HEK293 (cell line): ENCODE results near the gene CDC34.

ENCODE experiments used
- CTCF ChIA-PET: fragments of 350-600 bp; formaldehyde crosslinking; extraction: SDS; loops from one replicate; lab custom pipeline; 2021; ENCODE audit warnings: antibody characterized with exemption; lab: Yijun Ruan, JAX
- POLR2A ChIA-PET: fragments of 300-600 bp; formaldehyde crosslinking; extraction: SDS; loops from one replicate; lab custom pipeline; 2020; ENCODE audit warnings: antibody characterized with exemption, inconsistent platforms; lab: Yijun Ruan, JAX
- H3K27ac ChIP-seq: fragments of 200-500 bp; sonication (Bioruptor generic); 2 replicates; pipeline ENCODE4 v1.5.1; 2014; ENCODE audit warnings: low read depth, low read length, control low read depth, inconsistent platforms; ENCODE audit errors: extremely low read depth
- H3K36me3 ChIP-seq, 2 experiments: fragments of 200-500 bp in 1 of 2; sonication (Bioruptor generic) in 1 of 2; 1 replicate in 1 of 2; 2 replicates in 1 of 2; pipeline ENCODE4 v1.5.1; 2014 to 2017; ENCODE audit warnings: inconsistent platforms in 2 of 2, low read length in 2 of 2; ENCODE audit not compliant: control insufficient read depth in 2 of 2, insufficient read depth in 1 of 2
- H3K4me1 ChIP-seq: fragments of 200-500 bp; sonication (Bioruptor generic); 2 replicates; pipeline ENCODE4 v1.5.1; 2014; ENCODE audit warnings: mild to moderate bottlenecking, low read length, inconsistent platforms; ENCODE audit not compliant: control insufficient read depth, insufficient read depth
- H3K4me3 ChIP-seq: 2 replicates; pipeline ENCODE4 v1.5.1; 2011; ENCODE audit warnings: low read depth, mild to moderate bottlenecking, control low read depth, low read length, moderate library complexity
- H3K9me3 ChIP-seq: fragments of 200-500 bp; sonication (Bioruptor generic); 2 replicates; pipeline ENCODE4 v1.5.1; 2014; ENCODE audit warnings: low read depth, low read length, inconsistent platforms; ENCODE audit not compliant: control insufficient read depth, insufficient read depth
- GLIS1 ChIP-seq: fragments of 450-650 bp; formaldehyde crosslinking; IDR thresholded peaks from 2 replicates; pipeline ENCODE4 v1.5.1; 2016; ENCODE audit warnings: missing biosample characterization, missing genetic modification characterization
- HOXC10 ChIP-seq: sonication (generic); formaldehyde crosslinking; IDR thresholded peaks from 2 replicates; pipeline ENCODE4 v1.8.1; 2023; ENCODE audit warnings: mild to moderate bottlenecking, missing genetic modification reagents
- KLF8 ChIP-seq: fragments of 450-650 bp; formaldehyde crosslinking; IDR thresholded peaks from 2 replicates; pipeline ENCODE4 v1.5.1; 2016; ENCODE audit warnings: missing biosample characterization, missing genetic modification characterization
- KLF9 ChIP-seq: fragments of 450-650 bp; formaldehyde crosslinking; IDR thresholded peaks from 2 replicates; pipeline ENCODE4 v1.5.1; 2016; ENCODE audit warnings: missing biosample characterization, missing genetic modification characterization, low read depth
- SP2 ChIP-seq: fragments of 450-650 bp; formaldehyde crosslinking; IDR thresholded peaks from 2 replicates; pipeline ENCODE4 v1.5.1; 2016; ENCODE audit warnings: missing biosample characterization, missing genetic modification characterization
- YY2 ChIP-seq: fragments of 450-650 bp; formaldehyde crosslinking; IDR thresholded peaks from 2 replicates; pipeline ENCODE4 v1.5.1; 2016; ENCODE audit warnings: missing biosample characterization, missing genetic modification characterization
- ZEB2 ChIP-seq: fragments of 450-650 bp; formaldehyde crosslinking; IDR thresholded peaks from 2 replicates; pipeline ENCODE4 v1.5.1; 2016; ENCODE audit warnings: missing biosample characterization, missing genetic modification characterization
- ZIC2 ChIP-seq: fragments of 450-650 bp; formaldehyde crosslinking; IDR thresholded peaks from 2 replicates; pipeline ENCODE4 v1.5.1; 2016; ENCODE audit warnings: missing biosample characterization, missing genetic modification characterization
- ZNF114 ChIP-seq: fragments of 450-650 bp; formaldehyde crosslinking; IDR thresholded peaks from 2 replicates; pipeline ENCODE4 v1.5.0; 2017; ENCODE audit warnings: missing biosample characterization, missing genetic modification characterization
- ZNF19 ChIP-seq: fragments of 450-650 bp; formaldehyde crosslinking; IDR thresholded peaks from 2 replicates; pipeline ENCODE4; 2016; ENCODE audit warnings: missing biosample characterization, missing genetic modification characterization, low read depth
- ZNF202 ChIP-seq: fragments of 450-650 bp; formaldehyde crosslinking; IDR thresholded peaks from 2 replicates; pipeline ENCODE4 v1.5.1; 2016; ENCODE audit warnings: missing biosample characterization, missing genetic modification characterization, borderline replicate concordance
- ZNF239 ChIP-seq: fragments of 450-650 bp; formaldehyde crosslinking; IDR thresholded peaks from 2 replicates; pipeline ENCODE4 v1.5.1; 2016; ENCODE audit warnings: missing biosample characterization, missing genetic modification characterization
- ZNF423 ChIP-seq: fragments of 450-650 bp; formaldehyde crosslinking; IDR thresholded peaks from 2 replicates; pipeline ENCODE4 v1.5.1; 2016; ENCODE audit warnings: missing biosample characterization, missing genetic modification characterization
- ZNF585B ChIP-seq: fragments of 450-650 bp; formaldehyde crosslinking; IDR thresholded peaks from 2 replicates; pipeline ENCODE4 v1.5.1; 2016; ENCODE audit warnings: missing biosample characterization, missing genetic modification characterization
- ZNF596 ChIP-seq: fragments of 450-650 bp; IDR thresholded peaks from 2 replicates; pipeline ENCODE4 v1.5.0; 2018; ENCODE audit warnings: missing biosample characterization, mild to moderate bottlenecking, missing genetic modification characterization, moderate library complexity
- ZNF600 ChIP-seq: fragments of 450-650 bp; formaldehyde crosslinking; IDR thresholded peaks from 2 replicates; pipeline ENCODE4 v1.5.1; 2016; ENCODE audit warnings: missing biosample characterization, missing genetic modification characterization
- ZNF830 ChIP-seq: fragments of 450-650 bp; IDR thresholded peaks from 2 replicates; pipeline ENCODE4 v1.5.0; 2018; ENCODE audit warnings: missing biosample characterization, missing genetic modification characterization, low read depth, mild to moderate bottlenecking, moderate library complexity
- TF ChIP-seq, protein P1 (sequence below): fragments of 450-650 bp; formaldehyde crosslinking; IDR thresholded peaks from 2 replicates; pipeline ENCODE4 v1.5.1; 2016; ENCODE audit warnings: missing biosample characterization, missing genetic modification characterization, borderline replicate concordance
- TF ChIP-seq, protein P2 (sequence below): fragments of 450-650 bp; formaldehyde crosslinking; IDR thresholded peaks from 2 replicates; pipeline ENCODE4 v1.5.1; 2017; ENCODE audit warnings: missing biosample characterization, missing genetic modification characterization
- TF ChIP-seq, protein P3 (sequence below): fragments of 450-650 bp; formaldehyde crosslinking; IDR thresholded peaks from 2 replicates; pipeline ENCODE4 v1.5.1; 2016; ENCODE audit warnings: missing biosample characterization, missing genetic modification characterization, borderline replicate concordance
- TF ChIP-seq, protein P4 (sequence below): fragments of 450-650 bp; formaldehyde crosslinking; conservative IDR thresholded peaks from 2 replicates; pipeline ENCODE4 v1.5.1; 2016; ENCODE audit warnings: low read depth, missing biosample characterization, missing genetic modification characterization

CDC34 gene

DNA sequence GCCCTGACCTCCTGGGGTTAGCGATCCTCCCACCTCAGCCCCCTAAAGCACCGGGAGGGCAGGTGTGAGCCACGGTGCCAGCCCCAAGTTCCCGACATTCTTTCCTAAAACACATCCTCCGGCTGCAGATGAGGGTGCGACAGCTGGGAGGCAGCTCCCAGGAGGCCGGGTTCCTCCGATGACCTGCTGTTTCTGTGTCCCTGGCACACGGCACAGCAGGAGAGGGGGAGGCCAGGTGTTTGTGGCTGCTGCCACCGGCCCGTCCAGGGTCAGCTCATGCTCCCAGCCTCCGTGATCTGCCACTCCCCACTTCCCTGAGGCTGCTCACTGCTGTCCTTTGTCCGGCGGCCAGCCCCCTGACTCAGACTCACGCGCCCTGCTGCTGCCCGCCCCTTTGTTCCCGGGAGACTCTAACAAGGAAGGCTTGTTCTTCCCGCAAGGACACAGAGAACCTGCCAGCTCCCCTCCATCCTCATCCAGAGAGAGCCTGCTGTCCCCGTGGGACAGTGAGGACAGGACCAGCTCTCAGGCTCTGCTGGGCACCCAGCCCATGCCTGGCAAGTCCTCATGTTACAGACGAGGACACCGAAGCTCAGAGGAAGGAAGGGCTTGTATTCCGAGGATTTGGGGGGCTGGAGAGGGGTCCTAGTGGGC lies 45.9 kb upstream of the CDC34 start (continued):
- peak; percentile 47 for TF ChIP-seq ZIC2 (tag by site-specific recombination)
- TF ChIP-seq ZNF19 = no peak
- no peak for TF ChIP-seq ZNF239 (tag by site-specific recombination)
- no peak for TF ChIP-seq ZNF114 (tag by site-specific recombination)
- peak; percentile 17; the same call in 1 of the 2 replicates for TF ChIP-seq GLIS1

DNA sequence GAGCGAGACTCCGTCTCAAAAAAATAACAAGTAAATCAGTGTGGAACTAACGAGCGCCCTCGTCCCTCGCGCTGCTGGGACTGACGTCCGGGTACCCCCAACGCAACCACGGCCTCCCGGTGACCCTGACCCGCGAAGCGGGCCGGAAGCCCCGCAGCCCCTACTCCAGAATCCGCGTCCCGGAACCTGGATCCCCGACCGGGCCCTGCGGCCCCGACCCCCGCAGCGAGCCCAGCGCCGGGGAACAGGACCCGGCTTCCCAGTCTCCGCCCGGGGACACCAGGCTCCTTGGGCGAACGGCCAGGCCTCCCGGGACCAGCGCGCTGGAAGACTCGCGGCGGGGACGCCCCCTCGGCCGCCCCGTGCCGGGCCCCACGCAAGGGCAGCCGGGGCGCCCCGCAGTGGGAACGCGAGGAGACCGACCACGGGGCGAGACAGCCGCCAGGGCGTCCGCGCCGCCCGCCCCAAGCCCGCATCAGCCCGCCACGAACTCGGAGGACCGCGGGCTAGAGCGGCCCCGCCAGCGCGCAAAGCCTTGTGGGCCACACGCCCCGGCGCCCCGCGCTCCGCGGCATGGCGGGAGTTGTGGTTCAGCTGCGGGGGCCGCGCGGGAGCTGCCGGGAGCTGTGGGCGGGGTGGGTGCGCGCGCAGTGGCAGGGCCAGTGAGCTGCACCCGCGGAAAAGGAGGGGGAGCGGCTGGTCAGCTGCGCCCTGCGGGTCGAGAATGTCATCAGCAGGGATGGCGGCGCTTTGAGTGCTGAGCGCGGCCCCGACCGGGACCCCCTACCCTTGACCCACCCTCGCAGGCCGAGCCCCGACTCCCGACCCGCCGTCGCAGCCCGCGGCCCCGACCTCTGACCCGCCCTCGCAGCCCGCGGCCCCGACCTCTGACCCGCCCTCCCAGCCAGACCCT lies 42.8 kb upstream of the CDC34 start:
- Histone ChIP-seq H3K4me3 (peak overlapping the region; percentile 73), H3K27ac (peak overlapping the region; percentile 92), H3K4me1 (no peaks in the 10 kb centered on the region), H3K9me3 (no peaks in the 10 kb centered on the region), H3K36me3 (no peaks in the 10 kb centered on the region)
- POLR2A ChIA-PET = interaction anchor here (0.6 to 4.3 kb wide), 9 partner anchors 9 to 500 kb away, joined by 3 to 33 read pairs (median 4); partner anchors contain the start of genes SHC2 and TPGS1
- CTCF ChIA-PET = interaction anchor here (0.7 to 2.7 kb wide), 5 partner anchors 9 to 109 kb away, joined by 3 to 16 read pairs (median 4); partner anchors contain the start of gene TPGS1
- TF ChIP-seq ZEB2 (tag by site-specific recombination) (0 out of 2 replicates have a peak, but pooled peaks have one; percentile 60), ZNF19 (no peak), ZNF423 (tag by site-specific recombination) (no peak), KLF9 (peak; percentile 49; the same call in 1 of the 2 replicates), ZNF830 (tag by site-specific recombination) (no peak), ZNF600 (tag by site-specific recombination) (peak; percentile 69), ZNF585B (no peak), HOXC10 (CRISPR knock-in tag) (0 out of 2 replicates have a peak, but pooled peaks have one; percentile 50), ZNF596 (tag by site-specific recombination) (no peak), KLF8 (tag by site-specific recombination) (peak; percentile 76; the same call in 1 of the 2 replicates), YY2 (0 out of 2 replicates have a peak, but pooled peaks have one; percentile 48), ZNF202 (no peak), SP2 (tag by site-specific recombination) (peak; percentile 25)
- TF ChIP-seq, protein P1, sequence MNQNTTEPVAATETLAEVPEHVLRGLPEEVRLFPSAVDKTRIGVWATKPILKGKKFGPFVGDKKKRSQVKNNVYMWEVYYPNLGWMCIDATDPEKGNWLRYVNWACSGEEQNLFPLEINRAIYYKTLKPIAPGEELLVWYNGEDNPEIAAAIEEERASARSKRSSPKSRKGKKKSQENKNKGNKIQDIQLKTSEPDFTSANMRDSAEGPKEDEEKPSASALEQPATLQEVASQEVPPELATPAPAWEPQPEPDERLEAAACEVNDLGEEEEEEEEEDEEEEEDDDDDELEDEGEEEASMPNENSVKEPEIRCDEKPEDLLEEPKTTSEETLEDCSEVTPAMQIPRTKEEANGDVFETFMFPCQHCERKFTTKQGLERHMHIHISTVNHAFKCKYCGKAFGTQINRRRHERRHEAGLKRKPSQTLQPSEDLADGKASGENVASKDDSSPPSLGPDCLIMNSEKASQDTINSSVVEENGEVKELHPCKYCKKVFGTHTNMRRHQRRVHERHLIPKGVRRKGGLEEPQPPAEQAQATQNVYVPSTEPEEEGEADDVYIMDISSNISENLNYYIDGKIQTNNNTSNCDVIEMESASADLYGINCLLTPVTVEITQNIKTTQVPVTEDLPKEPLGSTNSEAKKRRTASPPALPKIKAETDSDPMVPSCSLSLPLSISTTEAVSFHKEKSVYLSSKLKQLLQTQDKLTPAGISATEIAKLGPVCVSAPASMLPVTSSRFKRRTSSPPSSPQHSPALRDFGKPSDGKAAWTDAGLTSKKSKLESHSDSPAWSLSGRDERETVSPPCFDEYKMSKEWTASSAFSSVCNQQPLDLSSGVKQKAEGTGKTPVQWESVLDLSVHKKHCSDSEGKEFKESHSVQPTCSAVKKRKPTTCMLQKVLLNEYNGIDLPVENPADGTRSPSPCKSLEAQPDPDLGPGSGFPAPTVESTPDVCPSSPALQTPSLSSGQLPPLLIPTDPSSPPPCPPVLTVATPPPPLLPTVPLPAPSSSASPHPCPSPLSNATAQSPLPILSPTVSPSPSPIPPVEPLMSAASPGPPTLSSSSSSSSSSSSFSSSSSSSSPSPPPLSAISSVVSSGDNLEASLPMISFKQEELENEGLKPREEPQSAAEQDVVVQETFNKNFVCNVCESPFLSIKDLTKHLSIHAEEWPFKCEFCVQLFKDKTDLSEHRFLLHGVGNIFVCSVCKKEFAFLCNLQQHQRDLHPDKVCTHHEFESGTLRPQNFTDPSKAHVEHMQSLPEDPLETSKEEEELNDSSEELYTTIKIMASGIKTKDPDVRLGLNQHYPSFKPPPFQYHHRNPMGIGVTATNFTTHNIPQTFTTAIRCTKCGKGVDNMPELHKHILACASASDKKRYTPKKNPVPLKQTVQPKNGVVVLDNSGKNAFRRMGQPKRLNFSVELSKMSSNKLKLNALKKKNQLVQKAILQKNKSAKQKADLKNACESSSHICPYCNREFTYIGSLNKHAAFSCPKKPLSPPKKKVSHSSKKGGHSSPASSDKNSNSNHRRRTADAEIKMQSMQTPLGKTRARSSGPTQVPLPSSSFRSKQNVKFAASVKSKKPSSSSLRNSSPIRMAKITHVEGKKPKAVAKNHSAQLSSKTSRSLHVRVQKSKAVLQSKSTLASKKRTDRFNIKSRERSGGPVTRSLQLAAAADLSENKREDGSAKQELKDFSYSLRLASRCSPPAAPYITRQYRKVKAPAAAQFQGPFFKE (tag by site-specific recombination) = no peak
- TF ChIP-seq, protein P2, sequence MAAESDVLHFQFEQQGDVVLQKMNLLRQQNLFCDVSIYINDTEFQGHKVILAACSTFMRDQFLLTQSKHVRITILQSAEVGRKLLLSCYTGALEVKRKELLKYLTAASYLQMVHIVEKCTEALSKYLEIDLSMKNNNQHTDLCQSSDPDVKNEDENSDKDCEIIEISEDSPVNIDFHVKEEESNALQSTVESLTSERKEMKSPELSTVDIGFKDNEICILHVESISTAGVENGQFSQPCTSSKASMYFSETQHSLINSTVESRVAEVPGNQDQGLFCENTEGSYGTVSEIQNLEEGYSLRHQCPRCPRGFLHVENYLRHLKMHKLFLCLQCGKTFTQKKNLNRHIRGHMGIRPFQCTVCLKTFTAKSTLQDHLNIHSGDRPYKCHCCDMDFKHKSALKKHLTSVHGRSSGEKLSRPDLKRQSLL (tag by site-specific recombination) = 0 out of 2 replicates have a peak, but pooled peaks have one; percentile 32
- TF ChIP-seq, protein P3, sequence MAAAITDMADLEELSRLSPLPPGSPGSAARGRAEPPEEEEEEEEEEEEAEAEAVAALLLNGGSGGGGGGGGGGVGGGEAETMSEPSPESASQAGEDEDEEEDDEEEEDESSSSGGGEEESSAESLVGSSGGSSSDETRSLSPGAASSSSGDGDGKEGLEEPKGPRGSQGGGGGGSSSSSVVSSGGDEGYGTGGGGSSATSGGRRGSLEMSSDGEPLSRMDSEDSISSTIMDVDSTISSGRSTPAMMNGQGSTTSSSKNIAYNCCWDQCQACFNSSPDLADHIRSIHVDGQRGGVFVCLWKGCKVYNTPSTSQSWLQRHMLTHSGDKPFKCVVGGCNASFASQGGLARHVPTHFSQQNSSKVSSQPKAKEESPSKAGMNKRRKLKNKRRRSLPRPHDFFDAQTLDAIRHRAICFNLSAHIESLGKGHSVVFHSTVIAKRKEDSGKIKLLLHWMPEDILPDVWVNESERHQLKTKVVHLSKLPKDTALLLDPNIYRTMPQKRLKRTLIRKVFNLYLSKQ = no peak
- TF ChIP-seq, protein P4, sequence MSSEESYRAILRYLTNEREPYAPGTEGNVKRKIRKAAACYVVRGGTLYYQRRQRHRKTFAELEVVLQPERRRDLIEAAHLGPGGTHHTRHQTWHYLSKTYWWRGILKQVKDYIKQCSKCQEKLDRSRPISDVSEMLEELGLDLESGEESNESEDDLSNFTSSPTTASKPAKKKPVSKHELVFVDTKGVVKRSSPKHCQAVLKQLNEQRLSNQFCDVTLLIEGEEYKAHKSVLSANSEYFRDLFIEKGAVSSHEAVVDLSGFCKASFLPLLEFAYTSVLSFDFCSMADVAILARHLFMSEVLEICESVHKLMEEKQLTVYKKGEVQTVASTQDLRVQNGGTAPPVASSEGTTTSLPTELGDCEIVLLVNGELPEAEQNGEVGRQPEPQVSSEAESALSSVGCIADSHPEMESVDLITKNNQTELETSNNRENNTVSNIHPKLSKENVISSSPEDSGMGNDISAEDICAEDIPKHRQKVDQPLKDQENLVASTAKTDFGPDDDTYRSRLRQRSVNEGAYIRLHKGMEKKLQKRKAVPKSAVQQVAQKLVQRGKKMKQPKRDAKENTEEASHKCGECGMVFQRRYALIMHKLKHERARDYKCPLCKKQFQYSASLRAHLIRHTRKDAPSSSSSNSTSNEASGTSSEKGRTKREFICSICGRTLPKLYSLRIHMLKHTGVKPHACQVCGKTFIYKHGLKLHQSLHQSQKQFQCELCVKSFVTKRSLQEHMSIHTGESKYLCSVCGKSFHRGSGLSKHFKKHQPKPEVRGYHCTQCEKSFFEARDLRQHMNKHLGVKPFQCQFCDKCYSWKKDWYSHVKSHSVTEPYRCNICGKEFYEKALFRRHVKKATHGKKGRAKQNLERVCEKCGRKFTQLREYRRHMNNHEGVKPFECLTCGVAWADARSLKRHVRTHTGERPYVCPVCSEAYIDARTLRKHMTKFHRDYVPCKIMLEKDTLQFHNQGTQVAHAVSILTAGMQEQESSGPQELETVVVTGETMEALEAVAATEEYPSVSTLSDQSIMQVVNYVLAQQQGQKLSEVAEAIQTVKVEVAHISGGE (tag by site-specific recombination) = peak; percentile 82
